GM10248 (cell line): Measurements from ENCODE around the gene WTAP.
"Not testable (repeated sequence)": the region's sequence is repeated elsewhere in the genome, so short reads cannot be mapped to it uniquely, and the experiment has no call there.

Source experiments
- CTCF ChIA-PET: fragments of 300-600 bp; sonication (Branson Sonifier 250); formaldehyde crosslinking; extraction: SDS; loops from one replicate; lab custom pipeline; 2021; ENCODE audit warnings: antibody characterized with exemption; lab: Yijun Ruan, JAX
- POLR2A ChIA-PET: fragments of 350-650 bp; sonication (Branson Sonifier 250); formaldehyde crosslinking; extraction: SDS; loops from one replicate; lab custom pipeline; 2020; ENCODE audit warnings: antibody characterized with exemption; lab: Yijun Ruan, JAX
- DNase-seq: peaks from one replicate; pipeline ENCODE4 v3.0.0; 2012; ENCODE audit errors: extremely low spot score
- TF ChIP-seq, protein P1 (sequence below): IDR thresholded peaks from 2 replicates; pipeline ENCODE4 v1.5.1; 2012; ENCODE audit warnings: mild to moderate bottlenecking, low read depth; ENCODE audit errors: extremely low read depth, missing control alignments, control extremely low read depth

Gene WTAP

DNA sequence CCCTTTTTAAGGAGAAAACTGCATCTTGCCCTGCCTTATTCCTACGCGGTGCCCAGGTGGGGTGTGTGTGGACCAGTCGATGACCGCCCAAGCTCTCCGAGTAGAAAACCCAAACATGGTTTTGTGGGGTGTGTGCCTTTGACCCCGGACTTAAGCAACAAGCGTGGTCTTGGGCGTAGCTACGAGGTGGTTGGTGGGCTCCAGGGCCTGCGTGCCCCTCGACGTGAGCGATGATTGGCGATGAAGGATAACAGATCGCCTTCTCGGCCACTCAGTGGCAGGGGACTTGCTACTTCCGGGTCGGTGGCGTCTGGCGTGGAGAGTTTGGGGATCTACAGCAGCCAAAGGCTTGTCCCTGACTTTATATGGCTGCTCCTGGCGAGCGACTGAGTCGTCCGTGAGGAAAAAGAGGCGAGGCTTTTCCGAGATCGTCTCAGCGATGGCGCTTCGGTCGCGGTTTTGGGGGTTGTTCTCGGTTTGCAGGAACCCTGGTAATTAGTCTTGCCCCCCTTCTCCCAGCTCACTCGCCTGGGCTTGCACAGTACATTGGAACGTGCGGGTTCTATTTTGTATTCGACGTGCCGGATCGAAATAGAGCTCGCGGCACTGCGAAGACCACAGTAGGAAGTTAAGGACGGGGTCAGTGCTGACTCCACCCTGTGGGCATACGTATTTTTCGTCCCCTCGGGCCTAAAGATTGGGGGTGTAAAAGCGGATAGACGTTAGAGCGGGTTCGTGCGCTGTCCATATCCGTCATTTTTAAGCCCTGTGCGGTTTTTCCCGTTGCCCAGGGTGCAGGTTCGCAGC is 63.0 kb downstream of the WTAP start, which contains the start of gene MRPL18:
Gene MRPL18, plus strand, starts transcription at position 319 of the 807 bp plus-strand sequence. Its CDS starts 121 bp downstream, at position 440.
- peak; percentile 93 for DNase-seq
- TF ChIP-seq, protein P1, sequence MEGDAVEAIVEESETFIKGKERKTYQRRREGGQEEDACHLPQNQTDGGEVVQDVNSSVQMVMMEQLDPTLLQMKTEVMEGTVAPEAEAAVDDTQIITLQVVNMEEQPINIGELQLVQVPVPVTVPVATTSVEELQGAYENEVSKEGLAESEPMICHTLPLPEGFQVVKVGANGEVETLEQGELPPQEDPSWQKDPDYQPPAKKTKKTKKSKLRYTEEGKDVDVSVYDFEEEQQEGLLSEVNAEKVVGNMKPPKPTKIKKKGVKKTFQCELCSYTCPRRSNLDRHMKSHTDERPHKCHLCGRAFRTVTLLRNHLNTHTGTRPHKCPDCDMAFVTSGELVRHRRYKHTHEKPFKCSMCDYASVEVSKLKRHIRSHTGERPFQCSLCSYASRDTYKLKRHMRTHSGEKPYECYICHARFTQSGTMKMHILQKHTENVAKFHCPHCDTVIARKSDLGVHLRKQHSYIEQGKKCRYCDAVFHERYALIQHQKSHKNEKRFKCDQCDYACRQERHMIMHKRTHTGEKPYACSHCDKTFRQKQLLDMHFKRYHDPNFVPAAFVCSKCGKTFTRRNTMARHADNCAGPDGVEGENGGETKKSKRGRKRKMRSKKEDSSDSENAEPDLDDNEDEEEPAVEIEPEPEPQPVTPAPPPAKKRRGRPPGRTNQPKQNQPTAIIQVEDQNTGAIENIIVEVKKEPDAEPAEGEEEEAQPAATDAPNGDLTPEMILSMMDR, result no peak
- CTCF ChIA-PET, result interaction anchor here (0.7 to 3.0 kb wide), 12 partner anchors 12 to 185 kb away, joined by 3 to 16 read pairs (median 3); partner anchors contain the start of gene PNLDC1
- POLR2A ChIA-PET, result interaction anchor here (0.6 to 1.7 kb wide), 16 partner anchors 8 to 190 kb away, joined by 3 to 14 read pairs (median 4); partner anchors contain the start of genes ACAT2, PNLDC1 and WTAP

DNA sequence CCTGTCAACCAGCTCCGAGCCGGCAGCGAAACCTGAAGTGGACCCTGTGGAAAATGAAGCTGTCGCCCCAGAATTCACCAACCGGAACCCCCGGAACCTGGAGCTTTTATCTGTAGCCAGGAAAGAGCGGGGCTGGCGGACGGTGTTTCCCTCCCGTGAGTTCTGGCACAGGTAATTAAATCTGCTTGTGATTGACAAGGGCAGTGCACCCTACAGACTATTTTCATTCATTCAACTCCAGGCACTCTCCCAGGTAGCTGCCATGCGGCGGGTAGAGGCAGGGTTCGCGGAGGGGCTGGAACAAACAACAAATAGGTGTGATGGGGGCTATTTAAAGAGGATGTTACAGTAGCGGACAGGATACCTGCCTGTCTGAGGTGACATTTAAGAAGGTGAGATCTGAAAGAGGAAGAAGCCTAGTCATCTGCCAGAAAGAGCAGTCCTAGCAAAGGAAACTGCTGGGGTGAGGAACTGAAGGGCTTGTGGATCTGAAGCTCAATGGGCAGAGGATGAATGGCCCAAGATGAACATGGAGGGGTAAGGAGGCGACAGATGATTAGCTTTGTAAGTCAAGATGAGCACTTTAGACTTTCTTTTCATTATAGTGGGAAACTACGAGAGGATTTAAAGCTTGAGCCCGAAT is 63.8 kb downstream of the WTAP start:
- no peak for DNase-seq
- TF ChIP-seq, protein P1, result no peak
- ChIA-PET CTCF (interaction anchor here (0.7 to 3.0 kb wide), 11 partner anchors 11 to 185 kb away, joined by 3 to 16 read pairs (median 3); partner anchors contain the start of gene PNLDC1), POLR2A (interaction anchor here (1.0 to 1.7 kb wide), 2 partner anchors 21 to 31 kb away, joined by 4 read pairs; no protein-coding TSS in a partner anchor)

DNA sequence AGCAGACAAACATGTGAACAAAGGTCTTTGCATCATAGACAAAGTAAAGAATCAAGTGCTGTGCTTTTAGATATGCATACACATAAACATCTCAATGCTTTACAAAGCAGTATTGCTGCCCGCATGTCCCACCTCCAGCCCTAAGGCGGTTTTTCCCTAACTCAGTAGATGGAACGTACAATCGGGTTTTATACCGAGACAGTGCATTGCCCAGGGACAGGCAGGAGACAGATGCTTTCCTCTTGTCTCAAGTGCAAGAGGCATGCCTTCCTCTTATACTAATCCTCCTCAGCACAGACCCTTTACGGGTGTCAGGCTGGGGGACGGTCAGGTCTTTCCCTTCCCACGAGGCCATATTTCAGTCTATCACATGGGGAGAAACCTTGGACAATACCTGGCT is 67.7 kb downstream of the WTAP start:
- DNase-seq, POLR2A ChIA-PET, CTCF ChIA-PET: not testable (repeated sequence)

DNA sequence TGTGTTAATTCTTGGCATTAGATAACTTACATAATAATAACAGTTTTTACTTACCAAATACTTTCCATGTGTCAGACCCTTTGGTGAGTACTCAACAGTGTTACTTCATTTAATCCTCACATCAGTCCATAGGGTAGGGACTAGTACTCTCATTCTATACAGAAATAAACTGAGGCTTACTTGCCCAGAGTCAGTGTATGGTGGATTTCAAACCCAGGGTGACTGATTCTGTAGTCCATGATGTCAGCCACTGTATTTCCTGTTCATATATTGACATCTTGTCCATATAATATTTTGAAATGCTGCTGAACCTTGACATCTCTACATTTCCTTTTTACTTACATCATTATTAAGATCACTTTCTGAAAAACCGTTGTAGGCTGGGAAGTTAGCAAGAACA is 70.2 kb downstream of the WTAP start:
- TF ChIP-seq, protein P1, result no peak
- CTCF ChIA-PET, result no interaction called here
- POLR2A ChIA-PET, result no interaction called here
- no peak for DNase-seq

DNA sequence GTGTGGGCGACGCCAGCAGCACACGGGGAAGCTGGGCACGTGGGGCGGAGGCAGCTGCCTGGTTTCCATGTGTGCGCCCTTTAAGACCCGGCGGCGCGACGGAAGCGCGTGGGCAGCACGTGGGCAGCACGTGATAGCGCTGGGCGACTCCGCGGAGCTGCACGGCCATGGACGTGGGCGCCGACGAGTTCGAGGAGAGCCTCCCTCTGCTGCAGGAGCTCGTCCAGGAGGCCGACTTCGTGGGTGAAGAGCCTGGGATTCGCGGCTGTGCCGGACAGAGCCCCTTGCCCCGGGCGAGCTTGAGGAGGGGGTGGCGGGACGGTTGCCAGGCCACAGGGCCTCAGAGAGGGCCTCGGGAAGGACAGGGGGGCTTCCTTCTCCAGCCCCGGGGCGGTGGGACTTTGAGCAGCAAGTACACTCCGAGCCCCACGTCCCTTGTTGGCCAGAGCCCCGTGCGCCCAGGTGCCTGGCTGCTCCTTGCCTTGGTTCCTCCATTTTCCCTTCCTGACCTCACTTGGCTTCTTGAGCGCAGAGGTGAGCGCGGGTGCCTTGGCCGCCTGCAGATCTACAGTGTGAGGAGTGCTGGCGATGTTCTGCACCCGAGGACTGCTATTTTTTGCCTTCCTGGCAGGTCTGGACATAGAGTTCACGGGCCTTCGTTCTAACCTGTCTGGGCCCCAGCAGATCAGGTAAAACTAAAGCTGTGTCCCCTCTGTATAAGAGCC is 73.0 kb downstream of the WTAP start, which contains the start of gene PNLDC1:
Gene PNLDC1, plus strand, starts transcription at position 136 of the 725 bp plus-strand sequence. Its CDS starts 32 bp downstream, at position 168.
- TF ChIP-seq, protein P1, result no peak
- POLR2A ChIA-PET, result interaction anchor here (1.1 kb wide), 1 partner anchor 11 kb away, joined by 3 read pairs; the partner anchor contains the start of gene TCP1
- CTCF ChIA-PET, result interaction anchor here (1.8 to 4.8 kb wide), 2 partner anchors 10 to 21 kb away, joined by 4 to 16 read pairs; partner anchors contain the start of genes MRPL18 and TCP1
- peak; percentile 56 for DNase-seq

DNA sequence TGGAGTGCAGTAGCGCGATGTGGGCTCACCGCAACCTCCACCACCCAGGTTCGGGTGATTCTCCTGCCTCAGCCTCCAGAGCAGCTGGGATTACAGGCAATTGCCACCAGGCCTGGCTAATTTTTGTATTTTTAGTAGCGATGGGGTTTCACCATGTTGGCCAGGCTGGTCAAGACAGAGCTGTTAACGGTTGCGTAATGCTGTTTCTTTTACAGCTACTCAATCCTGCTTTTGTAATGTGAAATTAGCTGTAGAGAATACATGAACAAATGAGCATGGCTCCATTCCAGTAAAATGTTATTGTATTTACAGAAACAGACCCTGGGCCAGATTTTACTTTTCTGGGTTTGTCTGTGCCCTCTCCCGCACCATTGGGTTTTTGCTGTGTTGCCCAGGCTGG is 74.6 kb downstream of the WTAP start:
- ChIA-PET CTCF (interaction anchor here (0.8 to 4.8 kb wide), 2 partner anchors 11 to 62 kb away, joined by 3 to 16 read pairs; partner anchors contain the start of genes MRPL18 and TCP1), POLR2A (no interaction called here)
- DNase-seq, result no peak
- TF ChIP-seq, protein P1, result no peak
